ENCODE measurements around the gene HOXC10.

- TF ChIP-seq POLR2AphosphoS5 (IDR thresholded peaks at IDR 0.05) (no peak), POLR2A (IDR thresholded peaks at IDR 0.05) (no peak)
Observed at GRCh38 chr12:53941187-53941586, 43.8 kb upstream of the HOXC10 start.

Measured in transverse colon (tissue), 3 donors.